GM12872 (cell line): ENCODE results near the gene SLC13A5.

Source experiments
- CTCF ChIP-seq: IDR thresholded peaks from 3 replicates; pipeline ENCODE4 v1.5.1; 2011; ENCODE audit warnings: low read depth, mild to moderate bottlenecking, low read length, moderate library complexity; ENCODE audit not compliant: insufficient read depth

The SLC13A5 gene

DNA sequence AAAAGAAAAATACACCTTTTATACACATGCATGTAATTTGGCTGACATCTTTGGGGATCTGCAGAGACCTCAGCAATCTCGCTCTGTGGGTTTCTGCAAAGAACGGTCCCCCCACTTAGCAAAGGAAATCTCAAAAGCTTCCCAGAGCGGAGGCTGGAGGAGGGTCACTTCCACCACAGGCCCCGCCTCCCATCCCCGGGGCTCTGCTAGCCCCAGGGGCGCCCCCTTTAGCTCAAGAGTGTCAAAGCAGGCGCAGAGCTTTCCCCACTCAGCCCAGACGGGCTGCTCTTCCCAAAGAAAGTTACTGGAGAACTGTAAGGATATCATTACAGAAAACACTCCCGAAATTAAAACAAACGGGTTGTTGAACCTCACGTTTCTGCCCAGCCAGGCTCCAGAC, 11.4 kb downstream of the SLC13A5 start:
- peak; percentile 50; the same call in 2 of the 3 replicates for TF ChIP-seq CTCF

DNA sequence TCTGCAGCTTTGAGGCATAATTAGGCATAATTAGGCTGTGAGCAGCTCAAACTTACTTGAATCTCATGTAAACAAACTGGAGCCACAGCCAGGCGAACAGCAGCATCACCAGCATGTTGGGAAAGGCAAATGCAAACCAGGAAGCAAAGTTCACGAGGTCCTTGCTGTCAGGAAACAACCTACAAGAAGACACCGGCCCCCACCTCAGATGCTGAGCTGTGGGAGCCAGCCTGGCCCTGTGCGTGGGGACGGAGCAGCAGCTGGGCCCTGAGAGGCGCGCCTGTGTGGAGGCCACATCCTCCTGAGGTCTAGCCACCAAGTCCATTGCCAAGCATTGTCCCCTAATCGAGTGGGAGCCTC, 12.2 kb downstream of the SLC13A5 start:
- TF ChIP-seq CTCF = no peak

DNA sequence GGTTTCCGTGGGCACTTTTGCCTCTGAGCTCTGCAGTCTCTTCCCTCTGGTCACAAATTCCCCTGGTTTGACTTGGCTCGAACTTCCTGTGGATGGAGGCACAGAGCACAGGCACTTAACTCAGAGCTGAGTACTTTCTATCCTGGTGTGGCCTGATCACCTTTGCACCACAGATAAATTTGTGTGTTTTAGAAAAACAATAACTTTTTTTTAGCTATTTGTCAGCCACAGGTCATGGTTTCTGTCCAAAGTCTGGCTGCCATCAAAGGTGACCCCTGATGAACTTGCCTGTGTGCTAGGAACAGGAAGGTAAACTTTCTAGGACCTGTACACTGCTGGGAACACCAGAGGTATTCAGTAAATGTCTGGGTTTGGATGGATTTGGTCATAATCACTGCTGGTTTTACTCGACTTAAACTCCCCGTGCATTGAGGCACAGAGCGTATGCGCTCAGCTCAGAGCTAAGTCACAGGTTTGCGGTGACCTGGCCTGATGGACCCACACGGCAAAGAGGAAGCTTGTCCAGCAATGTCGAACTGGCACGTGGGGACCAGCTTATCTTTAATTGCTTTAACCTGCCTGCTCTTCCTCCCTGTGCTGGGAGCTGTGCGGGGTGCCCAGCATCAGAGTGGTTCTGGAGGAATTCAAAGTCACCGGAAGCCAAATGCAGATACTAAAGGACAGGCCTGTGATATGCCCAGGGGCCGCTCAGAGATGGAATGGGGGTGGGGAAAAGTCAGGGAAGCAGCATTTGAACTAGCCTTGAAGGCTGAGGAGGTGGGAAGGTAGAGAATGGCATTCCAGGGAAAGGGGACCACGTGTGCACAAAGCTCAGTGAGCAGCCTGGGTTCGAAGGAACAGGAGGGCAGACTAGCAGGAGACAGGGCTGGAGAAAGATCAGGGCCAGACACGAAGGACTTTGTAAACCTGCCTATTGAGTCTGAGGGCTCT, 12.9 kb downstream of the SLC13A5 start:
- no peak for TF ChIP-seq CTCF

GRCh38 chr17:6698004-6698403, 15.2 kb downstream of the SLC13A5 start:
- TF ChIP-seq CTCF = no peak

DNA sequence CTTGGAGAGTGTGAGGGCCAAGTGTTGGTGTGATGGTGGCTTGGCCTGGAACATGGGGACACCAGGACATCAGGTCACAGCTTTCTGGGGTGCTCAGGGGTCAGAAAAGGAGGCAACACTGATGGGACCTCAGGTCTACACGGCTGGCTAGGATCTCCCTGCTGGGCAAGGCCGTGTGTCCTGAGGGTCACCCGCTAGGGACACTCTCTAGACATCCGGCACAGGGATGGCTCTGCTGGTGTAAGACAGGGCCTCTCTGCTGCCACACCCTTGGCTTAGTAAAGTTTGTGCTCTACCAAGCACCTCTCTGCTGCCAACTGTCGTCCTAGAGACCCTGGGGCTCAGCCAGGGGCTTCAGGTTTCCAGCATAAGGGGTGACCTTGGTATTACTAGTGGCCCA, 16.3 kb downstream of the SLC13A5 start:
- TF ChIP-seq CTCF = no peak

DNA sequence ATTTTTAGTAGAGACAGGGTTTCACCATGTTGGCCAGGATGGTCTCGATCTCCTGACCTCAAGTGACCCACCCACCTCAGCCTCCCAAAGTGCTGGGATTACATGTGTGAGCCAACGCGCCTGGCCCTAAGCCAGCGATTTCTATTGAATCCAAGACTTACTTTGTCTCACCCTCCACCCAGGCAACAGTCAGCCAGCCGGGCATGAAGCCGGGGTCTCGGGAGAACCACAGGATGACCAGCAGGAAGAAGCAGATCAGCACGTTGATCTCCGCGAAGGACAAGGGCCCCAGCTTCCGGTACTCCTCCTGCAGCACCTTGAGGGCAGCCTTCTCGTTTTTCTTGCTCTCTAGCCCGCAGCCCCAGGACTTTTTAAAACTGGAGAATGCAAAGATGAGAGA, 17.6 kb downstream of the SLC13A5 start:
- TF ChIP-seq CTCF = no peak

- TF ChIP-seq CTCF = no peak
Measured at GRCh38 chr17:6695051-6695450, 18.1 kb downstream of the SLC13A5 start.
